NCI-H510A treated with DMSO at 0.1 percent for 48 hours (cell line): ENCODE data around the gene REXO4.
"Not testable (repeated sequence)": the region's sequence is repeated elsewhere in the genome, so short reads cannot be mapped to it uniquely, and the experiment has no call there.

Source experiments
- DNase-seq: peaks from one replicate; lab custom pipeline; 2025; lab: John Stamatoyannopoulos, UW

Gene REXO4

DNA sequence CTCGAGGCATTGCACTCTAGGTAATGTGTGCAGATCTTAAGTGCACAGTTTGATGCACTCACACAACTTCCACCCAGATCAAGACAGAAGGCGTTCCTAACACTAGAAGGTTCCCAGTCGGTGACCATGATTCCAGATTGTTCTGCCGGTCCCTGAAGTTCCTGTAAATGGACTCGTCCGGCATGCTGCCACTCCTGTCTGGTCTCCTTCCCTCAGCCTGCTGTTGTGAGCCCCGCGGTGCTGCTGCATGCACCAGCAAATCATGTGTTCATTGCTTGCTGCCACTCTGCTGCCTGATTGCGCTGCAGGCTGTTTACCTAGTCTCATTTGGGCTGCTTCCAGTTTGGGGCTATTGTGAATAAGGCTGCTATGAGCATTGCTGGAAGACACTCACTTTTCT, 30.1 kb downstream of the REXO4 start:
- DNase-seq: no peak

DNA sequence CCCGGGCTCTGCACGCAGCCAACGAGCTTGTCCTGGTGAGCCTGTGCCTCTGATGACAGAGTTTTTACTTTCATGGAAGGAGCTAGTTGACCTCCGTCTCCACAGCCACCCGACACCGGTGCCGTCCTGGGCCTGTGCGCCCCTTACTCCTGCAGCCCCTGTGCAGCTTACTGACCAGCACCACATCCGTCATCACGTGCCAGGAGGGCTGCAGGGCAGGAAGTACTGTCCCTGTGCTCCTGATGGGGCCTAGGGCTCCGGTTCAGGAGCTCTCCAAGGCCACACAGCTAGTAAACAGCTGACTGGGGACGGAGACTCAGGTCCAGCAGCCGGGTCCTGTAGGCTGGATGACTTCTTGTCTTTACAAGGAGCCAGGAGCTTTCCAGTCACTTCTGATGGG, 31.5 kb downstream of the REXO4 start:
- no peak for DNase-seq

GRCh38 chr9:133385452-133385851, 32.4 kb downstream of the REXO4 start:
- DNase-seq: no peak

GRCh38 chr9:133384736-133385321, 33.0 kb downstream of the REXO4 start:
- no peak for DNase-seq

DNA sequence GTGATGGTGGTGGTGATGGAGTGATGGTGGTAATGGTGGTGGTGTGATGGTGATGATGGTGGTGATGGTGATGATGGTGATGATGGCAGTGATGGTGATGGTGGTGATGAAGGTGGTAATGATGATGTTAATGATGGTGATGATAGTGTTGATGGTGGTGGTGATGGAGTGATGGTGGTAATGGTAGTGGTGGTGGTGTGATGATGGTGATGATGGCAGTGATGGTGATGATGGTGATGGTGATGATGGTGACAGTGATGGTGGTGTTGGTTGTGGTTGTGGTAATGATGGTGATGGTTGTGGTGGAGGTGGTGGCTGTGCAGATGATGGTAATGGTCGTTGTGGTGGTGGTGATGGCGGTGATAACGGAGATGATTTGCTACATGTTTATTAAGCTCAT, 34.4 kb downstream of the REXO4 start:
- no peak for DNase-seq

GRCh38 chr9:133382507-133383141, 35.2 kb downstream of the REXO4 start:
- no peak for DNase-seq

GRCh38 chr9:133380734-133381133, 37.1 kb downstream of the REXO4 start:
- DNase-seq: no peak

DNA sequence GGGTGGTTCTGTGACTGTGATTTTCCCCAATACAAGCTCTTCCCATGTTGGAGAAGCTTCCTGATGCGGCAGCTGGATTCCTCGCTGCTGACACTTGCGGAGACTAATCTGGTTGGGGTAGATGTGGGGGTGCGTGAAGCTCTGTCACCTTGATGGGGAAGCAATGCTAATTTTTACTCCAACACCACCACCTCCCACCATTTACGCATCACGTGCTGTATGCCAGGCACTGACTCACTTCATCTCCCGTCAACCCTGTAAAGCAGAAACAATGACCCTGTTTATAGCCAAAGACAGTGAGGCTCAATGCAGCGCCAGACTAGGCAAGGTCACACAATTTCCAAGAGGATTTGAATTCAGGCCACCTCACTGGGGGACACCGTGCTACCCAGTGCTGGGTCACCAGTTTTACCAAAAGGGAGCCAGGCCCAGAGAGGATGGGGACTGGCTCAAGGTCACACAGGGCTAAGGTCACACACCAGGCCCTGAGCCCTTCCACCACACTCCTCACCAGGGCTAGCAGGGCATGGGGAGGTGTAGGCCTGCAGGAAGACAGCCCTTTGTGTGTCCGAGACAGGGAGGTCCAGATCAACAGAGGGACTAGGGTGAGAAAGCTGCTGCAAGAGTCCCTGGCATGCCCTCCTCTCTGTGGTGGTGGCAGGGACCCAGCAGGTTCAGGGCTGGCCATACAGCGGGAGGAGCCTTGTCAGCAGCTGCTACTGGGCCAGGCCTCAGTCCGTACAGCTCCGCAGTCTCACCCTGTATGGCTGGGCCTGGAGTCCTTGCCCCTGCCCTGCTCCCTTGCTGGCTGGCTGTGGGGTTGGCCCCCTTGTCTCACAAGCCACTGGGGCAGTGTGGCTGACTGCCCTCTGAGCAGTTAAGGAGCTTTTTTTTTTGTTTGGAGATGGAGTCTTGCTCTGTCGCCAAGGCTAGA, 38.4 kb downstream of the REXO4 start:
- no peak for DNase-seq

- no peak for DNase-seq
Measured at GRCh38 chr9:133378408-133378962, 39.3 kb downstream of the REXO4 start.

GRCh38 chr9:133377721-133378216, 40.0 kb downstream of the REXO4 start:
- peak; percentile 34 for DNase-seq

DNA sequence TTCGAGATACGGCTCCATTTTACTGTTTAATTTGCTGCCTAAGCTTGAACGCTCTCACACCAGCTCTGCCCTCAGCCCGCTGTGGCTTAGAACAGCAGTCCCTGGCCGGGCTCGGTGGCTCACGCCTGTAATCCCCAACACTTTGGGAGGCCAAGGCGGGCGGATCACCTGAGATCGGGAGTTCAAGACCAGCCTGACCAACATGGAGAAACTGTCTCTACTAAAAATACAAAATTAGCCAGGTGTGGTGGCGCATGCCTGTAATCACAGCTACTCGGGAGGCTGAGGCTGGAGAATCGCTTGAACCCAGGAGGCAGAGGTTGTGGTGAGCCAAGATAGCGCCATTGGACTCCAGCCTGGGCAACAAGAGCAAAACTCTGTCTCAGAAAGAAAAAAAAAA, 40.5 kb downstream of the REXO4 start:
- not testable (repeated sequence) for DNase-seq

DNA sequence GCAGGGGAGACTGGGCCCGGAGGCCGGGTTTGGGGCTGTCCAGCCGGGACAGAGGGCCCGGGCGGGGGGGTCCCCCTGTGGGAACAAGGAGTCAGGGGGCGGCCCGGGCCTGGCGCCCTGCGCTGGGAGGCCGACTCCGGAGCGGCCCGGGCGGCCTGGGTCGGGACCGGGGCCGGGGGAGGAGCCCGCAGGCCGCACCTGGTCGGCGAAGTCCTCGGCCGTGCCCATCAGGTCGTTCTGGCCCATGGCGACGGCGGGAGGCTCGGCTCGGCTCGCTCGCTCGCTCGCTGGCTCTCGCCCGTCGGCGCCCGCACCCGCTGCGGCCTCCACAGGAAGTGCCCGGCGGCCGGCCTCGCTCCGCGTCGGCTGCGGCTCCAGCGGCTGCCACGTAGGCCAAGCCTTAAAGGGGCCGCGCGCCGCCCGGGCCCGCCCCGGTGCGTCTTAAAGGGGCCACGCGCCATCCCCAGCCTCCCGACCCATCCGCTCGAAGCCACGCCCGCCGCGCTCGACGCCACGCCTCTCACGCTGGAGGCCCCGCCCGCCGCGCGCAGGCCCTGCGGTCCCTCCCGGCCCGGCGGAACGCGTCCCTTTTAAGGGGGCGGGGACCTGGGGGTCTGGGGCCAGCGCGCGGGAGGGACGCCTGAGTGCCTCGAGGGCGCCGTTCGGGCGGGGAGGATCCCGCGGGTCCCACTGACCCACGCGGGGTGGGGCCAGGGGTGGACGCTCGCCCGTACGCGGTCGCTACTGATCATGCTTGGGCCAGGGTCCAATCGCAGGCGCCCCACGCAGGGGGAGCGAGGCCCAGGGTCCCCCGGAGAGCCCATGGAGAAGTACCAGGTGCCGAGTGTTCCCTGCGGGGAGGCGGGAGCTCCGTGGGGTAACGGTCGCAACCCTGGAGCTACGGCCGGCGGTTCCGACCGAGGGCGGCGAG, 41.8 kb downstream of the REXO4 start, which contains the start of the genes STKLD1 and SURF4:
TSS of gene STKLD1 (plus strand) at position 643 of the 931 bp plus-strand sequence. CDS start at position 751, 108 bp downstream.
TSS of gene SURF4 (minus strand) at position 337 of the 931 bp plus-strand sequence. CDS start at position 246, 91 bp downstream.
- DNase-seq: peak; percentile 92

DNA sequence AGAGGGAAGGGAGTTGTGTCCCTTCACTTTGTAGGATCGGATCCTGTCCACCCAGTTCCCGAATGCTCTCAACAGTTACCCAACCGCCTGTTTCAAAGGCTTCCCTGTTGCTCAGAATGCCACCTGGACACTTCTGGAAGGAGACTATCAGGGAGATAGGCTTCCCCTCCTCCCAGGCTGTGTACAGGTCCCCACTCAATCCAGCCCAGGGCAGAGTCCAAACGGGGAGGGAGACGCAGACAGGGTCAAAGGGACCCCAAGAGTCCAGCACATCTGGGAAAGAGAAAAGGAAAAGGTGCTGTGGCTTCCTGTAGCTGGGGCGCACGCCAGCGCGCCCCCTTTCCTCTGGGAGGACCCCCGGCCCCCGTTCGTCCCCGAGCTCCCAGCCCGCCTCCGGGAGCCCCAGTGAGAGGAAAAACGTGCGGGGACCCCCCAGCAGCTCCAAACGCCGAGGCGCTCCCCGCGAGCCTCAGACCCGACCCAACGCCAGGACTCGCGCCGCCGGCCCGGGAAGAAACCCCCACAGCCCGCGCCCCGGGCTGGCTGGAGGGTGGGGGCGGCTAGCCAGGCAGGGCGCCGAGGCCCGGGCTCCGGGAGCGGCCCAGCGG, 42.6 kb downstream of the REXO4 start:
- no peak for DNase-seq

DNA sequence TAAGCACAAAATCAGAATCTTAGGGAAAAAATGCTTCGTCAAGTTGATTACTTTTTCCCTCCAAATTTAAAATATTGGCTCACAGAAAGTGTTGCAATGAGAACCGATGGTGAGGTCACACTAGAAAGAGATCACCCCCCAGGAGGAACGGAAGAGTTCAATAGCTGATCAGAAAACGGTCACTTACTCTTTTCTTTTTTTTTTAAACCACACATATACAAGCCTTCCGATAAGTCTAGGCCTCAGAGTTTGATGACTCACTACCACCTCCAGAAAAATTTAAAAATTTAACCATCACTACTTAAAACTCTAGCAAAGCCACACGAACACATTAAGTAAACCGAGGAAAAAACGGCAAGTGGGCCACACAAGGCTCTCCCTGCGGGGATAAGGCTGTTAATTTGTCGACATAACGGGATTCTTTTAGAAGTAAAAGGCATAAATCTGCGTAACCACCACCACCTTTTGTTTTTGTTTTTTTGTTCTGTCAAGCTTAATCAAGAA, 43.1 kb downstream of the REXO4 start:
- no peak for DNase-seq

GRCh38 chr9:133372144-133372543, 45.7 kb downstream of the REXO4 start:
- DNase-seq: no peak

- DNase-seq: no peak
Measured at GRCh38 chr9:133371261-133371711, 46.5 kb downstream of the REXO4 start.

DNA sequence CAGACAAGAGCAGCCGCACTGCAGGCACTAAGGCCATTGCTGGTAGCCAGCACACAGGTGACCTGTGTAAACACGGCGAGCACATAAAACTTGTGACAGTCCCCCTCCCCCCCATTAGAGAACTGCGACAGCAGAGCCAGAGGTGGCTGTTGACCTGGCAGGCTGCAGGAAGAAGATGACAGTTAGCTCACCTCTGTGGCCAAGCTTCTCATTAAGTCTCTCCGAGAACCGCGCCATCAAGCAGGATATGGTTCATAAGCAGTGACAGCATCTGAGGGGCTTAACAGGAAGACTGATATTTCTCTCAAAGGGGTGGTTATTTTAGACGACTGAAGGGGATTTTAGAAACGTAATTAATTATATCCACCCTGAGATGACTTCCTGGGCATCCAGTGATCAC, 47.1 kb downstream of the REXO4 start:
- no peak for DNase-seq

GRCh38 chr9:133369933-133370332, 47.9 kb downstream of the REXO4 start:
- no peak for DNase-seq

DNA sequence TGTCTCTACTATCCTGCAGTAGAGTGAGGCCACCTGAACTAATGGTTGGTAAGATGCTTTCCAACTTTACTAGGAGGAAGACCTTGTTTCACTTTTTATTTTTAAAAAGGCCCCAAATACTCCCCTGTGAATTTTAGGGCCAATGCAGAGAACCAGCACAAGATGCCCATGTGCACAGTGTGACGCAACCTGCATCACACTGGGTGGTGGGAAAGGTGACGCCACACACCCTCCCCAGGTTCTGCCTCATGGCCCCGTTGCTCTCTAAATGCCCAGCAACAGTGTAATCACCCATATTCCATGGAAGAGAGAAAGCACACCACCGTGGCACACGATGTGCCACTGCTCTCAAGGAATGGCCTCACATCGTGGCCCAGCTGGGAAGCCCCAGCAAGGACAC, 48.4 kb downstream of the REXO4 start:
- DNase-seq: no peak

DNA sequence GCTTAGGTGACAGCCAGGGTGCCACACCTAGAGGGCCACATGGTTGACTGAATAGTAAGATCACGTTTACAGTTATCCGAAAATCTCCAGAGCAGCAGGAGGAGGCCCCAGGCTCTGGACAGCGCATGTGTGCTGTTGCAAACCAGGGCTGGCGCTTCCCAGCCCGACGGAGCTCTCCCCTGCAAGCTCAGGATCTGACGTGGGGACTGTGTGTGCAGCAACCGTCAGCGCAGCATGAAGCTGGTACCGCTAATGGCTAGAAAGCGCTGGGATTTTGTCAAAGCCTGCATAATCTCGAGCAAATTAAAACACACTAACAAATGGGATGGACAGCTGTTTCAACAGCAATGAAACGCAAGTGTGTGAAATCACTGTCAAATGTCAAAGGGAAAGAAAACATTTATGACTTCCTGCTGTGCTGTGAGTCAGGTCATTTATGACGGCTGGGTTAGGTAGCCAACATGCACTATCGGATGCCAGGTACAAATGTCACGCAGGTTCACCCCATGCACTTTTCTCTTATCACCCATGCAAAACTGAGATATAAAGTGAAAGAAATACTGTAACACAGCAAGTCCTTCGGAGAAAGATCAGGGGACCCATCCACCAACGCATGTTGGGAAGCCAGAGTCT, 49.4 kb downstream of the REXO4 start:
- DNase-seq: no peak
